ENCODE results near the gene MPDZ.

DNA sequence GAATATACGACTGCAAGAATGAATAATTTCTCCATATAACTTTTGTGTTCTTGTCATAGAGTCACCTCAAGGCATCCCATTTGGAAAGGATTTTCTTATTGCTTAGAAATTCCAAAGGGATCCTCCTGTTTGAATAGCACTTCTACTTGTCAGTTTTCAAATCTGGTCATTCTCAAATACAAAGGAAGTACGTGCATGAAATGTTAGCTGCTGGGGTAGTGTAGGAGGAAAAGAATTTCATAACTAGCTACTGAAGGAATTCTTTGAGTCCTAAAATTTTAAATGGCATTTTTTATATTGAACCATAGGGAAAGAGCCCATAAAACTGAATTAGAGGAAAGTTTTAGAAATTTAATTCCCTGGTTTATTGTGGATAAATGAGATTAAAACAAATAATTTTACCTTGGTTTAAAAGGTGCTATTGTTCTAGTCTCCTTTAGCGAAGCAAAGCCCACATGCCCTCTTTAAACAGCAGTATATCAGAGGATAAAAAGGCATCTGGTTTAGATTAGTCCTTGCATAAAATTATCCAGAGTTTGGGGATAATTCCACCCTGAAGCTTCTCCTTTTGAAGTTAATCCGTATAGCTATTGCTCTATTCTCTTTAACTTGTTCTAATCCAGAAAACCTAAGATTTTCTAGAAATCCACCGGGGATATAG, 2.0 kb upstream of the MPDZ start:
- TF ChIP-seq, protein P1, sequence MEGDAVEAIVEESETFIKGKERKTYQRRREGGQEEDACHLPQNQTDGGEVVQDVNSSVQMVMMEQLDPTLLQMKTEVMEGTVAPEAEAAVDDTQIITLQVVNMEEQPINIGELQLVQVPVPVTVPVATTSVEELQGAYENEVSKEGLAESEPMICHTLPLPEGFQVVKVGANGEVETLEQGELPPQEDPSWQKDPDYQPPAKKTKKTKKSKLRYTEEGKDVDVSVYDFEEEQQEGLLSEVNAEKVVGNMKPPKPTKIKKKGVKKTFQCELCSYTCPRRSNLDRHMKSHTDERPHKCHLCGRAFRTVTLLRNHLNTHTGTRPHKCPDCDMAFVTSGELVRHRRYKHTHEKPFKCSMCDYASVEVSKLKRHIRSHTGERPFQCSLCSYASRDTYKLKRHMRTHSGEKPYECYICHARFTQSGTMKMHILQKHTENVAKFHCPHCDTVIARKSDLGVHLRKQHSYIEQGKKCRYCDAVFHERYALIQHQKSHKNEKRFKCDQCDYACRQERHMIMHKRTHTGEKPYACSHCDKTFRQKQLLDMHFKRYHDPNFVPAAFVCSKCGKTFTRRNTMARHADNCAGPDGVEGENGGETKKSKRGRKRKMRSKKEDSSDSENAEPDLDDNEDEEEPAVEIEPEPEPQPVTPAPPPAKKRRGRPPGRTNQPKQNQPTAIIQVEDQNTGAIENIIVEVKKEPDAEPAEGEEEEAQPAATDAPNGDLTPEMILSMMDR (IDR thresholded peaks at IDR 0.05), result no peak
- no peak for TF ChIP-seq POLR2AphosphoS5 (IDR thresholded peaks at IDR 0.05)
